GM12878 (cell line): ENCODE measurements around the gene DIDO1.

Experiments
- CHD2 ChIP-seq: IDR thresholded peaks from 2 replicates; pipeline ENCODE4 v1.6.1; 2011; ENCODE audit warnings: low read depth, low read length, improper control_type of control experiment, borderline replicate concordance
- FOS ChIP-seq: IDR thresholded peaks from 3 replicates; pipeline ENCODE4 v1.6.1; 2011; ENCODE audit warnings: borderline replicate concordance; ENCODE audit not compliant: insufficient read length; ENCODE audit errors: extremely low read depth
- KLF5 ChIP-seq: fragments of 450-650 bp; IDR thresholded peaks from 2 replicates; pipeline ENCODE4 v1.6.1; 2014; ENCODE audit warnings: mild to moderate bottlenecking; ENCODE audit not compliant: partially characterized antibody
- NBN ChIP-seq: fragments of 450-650 bp; IDR thresholded peaks from 2 replicates; pipeline ENCODE4 v1.6.1; 2016
- NRF1 ChIP-seq: conservative IDR thresholded peaks from 2 replicates; pipeline ENCODE4 v1.6.1; 2011; ENCODE audit warnings: mild to moderate bottlenecking, low read depth, low read length, improper control_type of control experiment
- POLR2AphosphoS5 ChIP-seq: IDR thresholded peaks from 2 replicates; pipeline ENCODE4 v1.6.1; 2011; ENCODE audit warnings: mild to moderate bottlenecking, low read length, inconsistent platforms
- RAD21 ChIP-seq: IDR thresholded peaks from 2 replicates; pipeline ENCODE4 v1.6.1; 2011; ENCODE audit warnings: mild to moderate bottlenecking, low read depth, low read length, moderate library complexity; ENCODE audit not compliant: insufficient read depth
- REST ChIP-seq: IDR thresholded peaks from 2 replicates; pipeline ENCODE4 v1.6.1; 2012; ENCODE audit warnings: mild to moderate bottlenecking, low read depth, low read length
- SREBF1 ChIP-seq: IDR thresholded peaks from 2 replicates; pipeline ENCODE4 v1.6.1; 2012; ENCODE audit warnings: mild to moderate bottlenecking, low read length
- TBL1XR1 ChIP-seq: IDR thresholded peaks from 2 replicates; pipeline ENCODE4 v1.6.1; 2012; ENCODE audit warnings: low read depth, low read length, improper control_type of control experiment

- TF ChIP-seq POLR2AphosphoS5 (no peak), NRF1 (no peak), NBN (no peak), KLF5 (no peak), CHD2 (no peak), SREBF1 (no peak), RAD21 (no peak), FOS (no peak), REST (no peak), TBL1XR1 (no peak)
Observed at GRCh38 chr20:62914436-62914835, 11.9 kb downstream of the DIDO1 start.
